ACC112 (cell line): ENCODE measurements around the gene PRKAG2.
"Not testable (repeated sequence)": the region's sequence is repeated elsewhere in the genome, so short reads cannot be mapped to it uniquely, and the experiment has no call there.

ENCODE experiments used
- H2AFZ ChIP-seq: fragments of 200-600 bp; sonication (generic); one replicate; pipeline ENCODE4 v1.6.0; 2017; ENCODE audit warnings: antibody characterized with exemption, low read length; ENCODE audit not compliant: unreplicated experiment
- H3K27ac ChIP-seq: fragments of 200-600 bp; sonication (generic); 2 replicates; pipeline ENCODE4 v1.5.1; 2014; ENCODE audit warnings: low read depth, mild to moderate bottlenecking, antibody characterized with exemption, low read length, moderate library complexity
- H3K27me3 ChIP-seq: fragments of 200-600 bp; sonication (generic); 2 replicates; pipeline ENCODE4 v1.6.1; 2014; ENCODE audit warnings: mild to moderate bottlenecking, antibody characterized with exemption, low read length, moderate library complexity, mixed read lengths; ENCODE audit not compliant: insufficient read depth
- H3K36me3 ChIP-seq: fragments of 200-600 bp; sonication (generic); 2 replicates; pipeline ENCODE4 v1.6.1; 2016; ENCODE audit warnings: mild to moderate bottlenecking, antibody characterized with exemption, low read length, moderate library complexity, mixed read lengths; ENCODE audit not compliant: insufficient read depth
- H3K4me1 ChIP-seq: fragments of 200-600 bp; sonication (generic); one replicate; pipeline ENCODE4 v1.6.1; 2016; ENCODE audit warnings: low read length, mixed read lengths; ENCODE audit not compliant: insufficient read depth, unreplicated experiment, control insufficient read depth
- H3K4me3 ChIP-seq: fragments of 200-600 bp; sonication (generic); 2 replicates; pipeline ENCODE4 v1.5.1; 2014; ENCODE audit warnings: mild to moderate bottlenecking, low read depth, low read length
- H3K79me2 ChIP-seq: fragments of 200-600 bp; sonication (generic); one replicate; pipeline ENCODE4 v1.6.0; 2016; ENCODE audit warnings: low read length; ENCODE audit not compliant: control insufficient read depth, unreplicated experiment, insufficient read depth

The PRKAG2 gene

DNA sequence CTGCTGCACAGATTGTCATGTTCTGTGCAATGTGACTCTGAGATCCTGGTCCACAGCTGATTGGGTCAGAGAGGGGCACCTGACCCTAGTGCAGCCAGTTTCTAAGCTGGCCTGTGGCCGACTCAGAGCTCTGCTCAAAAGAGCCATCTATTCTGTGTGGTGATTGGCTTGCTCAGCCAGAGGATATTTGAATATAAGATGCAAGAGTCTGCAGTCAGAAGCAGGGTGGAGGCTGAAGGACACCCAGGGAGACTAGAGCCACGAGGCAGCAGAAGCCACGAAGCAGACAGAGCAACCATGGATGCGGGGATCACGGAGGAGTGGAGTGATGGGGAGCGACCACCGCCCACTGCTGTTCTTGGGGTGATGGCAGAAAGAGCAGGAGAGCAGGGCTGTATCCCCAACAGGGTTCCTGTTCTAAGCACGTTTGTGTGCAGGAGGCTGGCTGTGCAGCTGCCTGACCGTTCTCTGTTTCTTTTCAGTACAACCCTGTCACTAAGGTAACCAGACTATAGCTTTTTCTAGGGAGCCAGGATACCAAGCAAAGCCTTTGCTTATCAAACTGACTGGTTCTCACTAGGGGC lies 337.7 kb downstream of the PRKAG2 start:
- Histone ChIP-seq H2AFZ (no peak overlapping the region), H3K4me1 (no peaks in the 10 kb centered on the region), H3K4me3 (no peak overlapping the region), H3K79me2 (no peaks in the 10 kb centered on the region), H3K27me3 (peaks cover 19% of the 10 kb centered on the region), H3K27ac (no peak overlapping the region), H3K36me3 (no peaks in the 10 kb centered on the region)

DNA sequence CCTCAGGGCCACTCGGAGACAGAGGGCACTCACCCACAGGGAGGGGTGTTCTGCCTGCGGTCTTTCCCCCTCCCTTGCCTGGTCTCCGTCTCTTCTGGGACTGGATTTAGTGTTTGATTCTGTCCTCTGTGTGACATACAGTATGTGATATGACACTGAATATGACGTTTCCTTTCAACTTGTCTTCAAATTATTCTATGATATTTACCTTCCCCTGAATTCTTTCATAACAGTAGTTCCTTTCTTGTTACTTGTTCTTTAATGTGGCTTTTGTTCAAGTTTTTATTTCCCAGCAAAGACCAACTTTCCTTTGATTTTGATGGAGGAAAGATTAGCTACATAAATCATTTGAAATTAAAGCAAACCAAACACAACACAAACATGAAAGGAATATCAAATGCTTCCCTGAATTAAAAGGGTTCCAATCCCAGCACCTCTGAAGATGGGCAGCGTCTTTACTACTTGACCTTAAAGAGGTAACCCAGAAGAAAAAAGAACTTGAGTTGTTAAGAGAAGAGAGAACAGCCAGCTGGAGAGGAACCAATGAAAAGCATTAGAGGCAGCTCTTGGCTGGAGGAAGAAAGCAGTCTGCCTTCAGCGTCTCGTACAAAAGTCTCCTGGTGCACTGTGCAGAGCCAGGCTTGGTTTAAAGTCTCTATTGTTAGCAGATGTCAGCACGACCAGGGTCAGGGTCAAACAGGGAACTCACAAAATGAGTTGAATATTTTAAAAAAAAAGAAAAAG lies 338.9 kb downstream of the PRKAG2 start:
- Histone ChIP-seq H3K36me3 (no peaks in the 10 kb centered on the region), H3K27me3 (0 out of 2 replicates have a peak, but pooled peaks cover 8% of the 10 kb centered on the region), H3K27ac (no peak overlapping the region), H3K4me1 (no peaks in the 10 kb centered on the region), H3K79me2 (no peaks in the 10 kb centered on the region), H3K4me3 (no peak overlapping the region), H2AFZ (peak overlapping the region; percentile 13)

DNA sequence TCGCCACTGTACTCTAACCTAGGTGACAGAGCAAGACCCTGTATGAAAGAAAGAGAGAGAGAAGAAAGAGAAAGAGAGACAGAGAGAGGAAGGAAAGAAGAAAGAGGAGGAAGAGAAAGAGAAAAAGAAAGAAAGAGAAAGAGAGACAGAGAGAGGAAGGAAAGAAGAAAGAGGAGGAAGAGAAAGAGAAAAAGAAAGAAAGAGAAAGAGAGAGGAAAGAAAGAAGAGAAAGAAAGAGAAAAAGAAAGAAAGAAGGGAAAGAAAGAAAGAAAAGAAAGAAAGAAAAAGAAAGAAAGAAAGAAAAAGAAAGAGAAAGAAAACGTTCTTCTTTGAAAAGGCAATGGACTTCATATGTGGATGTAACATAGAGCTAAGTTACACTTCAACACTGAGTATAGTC lies 340.7 kb downstream of the PRKAG2 start:
- H3K36me3 ChIP-seq, H2AFZ ChIP-seq, H3K4me1 ChIP-seq, H3K79me2 ChIP-seq, H3K4me3 ChIP-seq, H3K27me3 ChIP-seq, H3K27ac ChIP-seq: not testable (repeated sequence)

DNA sequence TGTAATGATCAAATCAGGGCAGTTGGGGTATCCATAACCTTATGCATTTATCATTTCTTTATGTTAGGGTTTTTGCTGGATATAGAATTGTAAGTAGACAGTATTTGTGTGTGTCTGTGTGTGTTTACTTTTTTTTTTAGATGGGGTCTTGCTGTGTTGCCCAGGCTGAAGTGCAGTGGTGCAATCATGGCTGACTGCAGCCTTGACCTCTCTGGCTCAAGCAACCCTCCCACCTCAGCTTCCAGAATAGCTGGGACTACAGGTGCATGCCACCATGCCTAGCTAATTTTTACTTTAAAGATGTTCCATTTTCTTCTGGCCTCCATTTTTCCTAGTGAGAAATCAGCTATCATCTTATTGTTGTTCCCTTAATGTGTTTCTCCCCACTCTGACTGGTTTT lies 347.1 kb downstream of the PRKAG2 start:
- H3K4me3 ChIP-seq = no peak overlapping the region
- H3K36me3 ChIP-seq = no peaks in the 10 kb centered on the region
- H3K27ac ChIP-seq = no peak overlapping the region
- no peaks in the 10 kb centered on the region for H3K79me2 ChIP-seq
- no peaks in the 10 kb centered on the region for H3K27me3 ChIP-seq
- no peak overlapping the region for H2AFZ ChIP-seq
- H3K4me1 ChIP-seq = no peaks in the 10 kb centered on the region

DNA sequence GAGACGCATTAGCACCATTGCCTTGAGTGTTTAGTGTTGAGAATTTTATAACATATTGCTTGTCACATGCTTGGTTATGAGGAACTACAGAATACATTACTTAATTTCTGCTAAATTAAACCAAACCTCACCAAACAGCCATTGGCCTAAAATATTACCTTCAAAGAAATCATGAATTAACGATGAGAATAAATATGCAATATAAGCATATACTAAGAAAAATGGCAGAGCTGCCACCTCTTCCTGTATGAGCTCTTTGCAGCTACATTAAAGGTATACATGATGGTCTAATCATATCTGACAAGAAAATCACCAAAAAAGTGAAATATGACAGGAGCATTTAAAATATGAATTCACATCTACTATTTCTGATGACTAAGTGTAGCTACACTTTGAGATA lies 352.1 kb downstream of the PRKAG2 start:
- no peaks in the 10 kb centered on the region for H3K36me3 ChIP-seq

DNA sequence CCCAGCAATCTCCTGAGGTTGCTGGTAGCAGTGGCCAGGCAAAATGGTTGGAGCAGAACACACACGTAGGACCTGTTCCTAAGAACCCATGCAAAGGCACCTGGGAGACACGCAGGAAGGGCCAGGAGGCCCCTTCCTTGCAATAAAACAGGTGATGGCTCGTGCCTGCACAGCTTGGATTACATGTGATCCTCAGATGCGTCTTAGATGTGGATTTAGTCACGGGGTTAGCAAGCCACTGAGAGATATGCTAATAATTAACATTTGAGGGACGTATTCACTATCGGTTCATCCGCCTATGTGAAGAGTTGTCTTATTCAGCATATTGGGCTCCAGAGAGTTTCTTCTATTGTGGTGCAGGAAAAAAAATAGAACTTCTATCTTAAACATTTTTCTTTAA lies 352.6 kb downstream of the PRKAG2 start:
- Histone ChIP-seq H3K36me3 (no peaks in the 10 kb centered on the region), H3K79me2 (no peaks in the 10 kb centered on the region), H3K4me3 (no peak overlapping the region), H3K27ac (no peak overlapping the region), H3K27me3 (no peaks in the 10 kb centered on the region), H2AFZ (no peak overlapping the region), H3K4me1 (no peaks in the 10 kb centered on the region)

More for the DNA sequence above, 352.1 kb downstream of the PRKAG2 start:
- no peak overlapping the region for H3K4me3 ChIP-seq
- H3K79me2 ChIP-seq = no peaks in the 10 kb centered on the region
- H2AFZ ChIP-seq = no peak overlapping the region
- H3K27ac ChIP-seq = no peak overlapping the region
- no peaks in the 10 kb centered on the region for H3K4me1 ChIP-seq
- H3K27me3 ChIP-seq = no peaks in the 10 kb centered on the region

DNA sequence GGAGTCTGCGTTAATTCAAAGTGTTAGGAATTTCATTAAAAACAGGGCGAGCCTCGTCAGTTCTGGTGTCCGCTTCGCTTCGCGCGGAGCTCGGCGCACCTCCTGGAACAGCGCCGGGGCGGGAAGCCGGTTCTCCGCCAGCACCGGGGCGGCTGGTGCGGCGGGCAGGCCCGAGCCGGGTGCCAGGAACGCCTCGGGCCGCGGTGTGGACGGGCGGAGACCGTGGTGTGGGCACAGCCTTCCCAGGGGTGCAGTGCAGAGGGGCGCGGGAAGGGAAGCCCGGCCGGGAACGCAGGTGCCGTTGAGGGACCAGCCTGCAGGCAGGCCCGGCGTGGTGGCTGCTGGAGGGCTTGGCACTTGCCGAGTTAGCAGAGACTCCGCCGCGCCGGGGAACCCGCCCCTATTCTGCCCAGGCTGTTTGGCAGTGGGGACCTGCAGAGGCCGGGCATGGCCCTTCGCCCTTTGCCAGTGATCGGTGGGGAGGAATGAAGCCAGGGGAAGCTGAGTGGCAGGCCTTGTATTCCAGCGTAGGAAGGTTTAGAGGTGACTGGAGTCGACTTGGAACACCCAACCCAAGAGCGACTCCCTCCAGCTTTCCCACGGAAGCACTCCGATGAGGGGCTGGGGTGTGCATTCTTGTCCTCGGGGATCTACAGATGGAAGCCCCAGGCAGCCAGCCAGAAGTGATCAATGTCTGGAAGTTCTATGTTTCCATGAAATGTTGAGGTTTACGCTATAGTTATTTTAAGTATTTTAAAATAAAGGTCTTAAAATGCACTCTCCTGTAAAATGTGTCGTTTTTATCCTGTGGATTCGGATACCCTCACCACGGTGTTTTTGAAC lies 356.3 kb downstream of the PRKAG2 start:
- Histone ChIP-seq H3K4me1 (peaks cover 8% of the 10 kb centered on the region), H3K36me3 (no peaks in the 10 kb centered on the region), H3K4me3 (peak overlapping the region; percentile 82), H3K79me2 (peaks cover 36% of the 10 kb centered on the region), H3K27ac (peak overlapping the region; percentile 93), H2AFZ (peak overlapping the region; percentile 78), H3K27me3 (no peaks in the 10 kb centered on the region)

DNA sequence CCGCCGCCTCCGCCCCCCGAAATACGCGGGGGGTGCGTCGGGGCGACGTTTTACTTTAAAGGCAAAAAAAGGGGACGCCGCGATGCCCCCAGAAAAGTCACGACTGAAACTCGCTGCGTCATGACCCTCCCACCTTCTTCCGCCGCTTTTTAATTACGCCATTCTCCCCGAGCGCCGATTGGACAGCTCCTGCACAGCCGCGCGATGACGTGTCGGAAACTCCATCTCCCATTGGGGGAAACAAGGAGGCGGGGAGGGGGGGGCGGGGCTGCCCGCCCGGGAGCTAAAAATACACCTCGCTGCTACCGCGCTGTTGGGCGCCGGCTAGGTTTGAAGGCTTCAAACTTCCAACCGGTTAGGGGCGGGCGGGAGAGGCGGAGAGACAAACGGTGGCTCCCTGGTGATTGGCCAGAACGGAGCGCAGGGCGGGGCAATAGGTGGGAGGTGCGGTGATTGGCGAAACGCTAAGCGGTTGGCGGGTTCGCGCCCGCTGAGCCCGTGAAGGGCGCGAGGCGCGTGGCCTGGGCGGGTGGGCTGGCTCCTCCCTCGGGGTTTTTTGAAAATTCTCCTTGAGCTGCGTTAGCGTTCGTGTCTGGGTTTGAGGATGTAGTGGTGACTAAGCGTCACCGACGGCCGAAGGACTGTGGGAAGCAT lies 357.0 kb downstream of the PRKAG2 start, which contains the start of gene RHEB:
RHEB (minus strand) TSS at position 131 of the 654 bp plus-strand sequence. CDS start 384 bp downstream, outside the sequence.
- Histone ChIP-seq H3K36me3 (no peaks in the 10 kb centered on the region), H3K79me2 (peaks cover 44% of the 10 kb centered on the region), H3K4me1 (peaks cover 9% of the 10 kb centered on the region), H2AFZ (peak within 1 kb of the TSS; percentile 78), H3K27ac (peak within 1 kb of the TSS; percentile 93), H3K27me3 (no peaks in the 10 kb centered on the region), H3K4me3 (peak within 1 kb of the TSS; percentile 83)

DNA sequence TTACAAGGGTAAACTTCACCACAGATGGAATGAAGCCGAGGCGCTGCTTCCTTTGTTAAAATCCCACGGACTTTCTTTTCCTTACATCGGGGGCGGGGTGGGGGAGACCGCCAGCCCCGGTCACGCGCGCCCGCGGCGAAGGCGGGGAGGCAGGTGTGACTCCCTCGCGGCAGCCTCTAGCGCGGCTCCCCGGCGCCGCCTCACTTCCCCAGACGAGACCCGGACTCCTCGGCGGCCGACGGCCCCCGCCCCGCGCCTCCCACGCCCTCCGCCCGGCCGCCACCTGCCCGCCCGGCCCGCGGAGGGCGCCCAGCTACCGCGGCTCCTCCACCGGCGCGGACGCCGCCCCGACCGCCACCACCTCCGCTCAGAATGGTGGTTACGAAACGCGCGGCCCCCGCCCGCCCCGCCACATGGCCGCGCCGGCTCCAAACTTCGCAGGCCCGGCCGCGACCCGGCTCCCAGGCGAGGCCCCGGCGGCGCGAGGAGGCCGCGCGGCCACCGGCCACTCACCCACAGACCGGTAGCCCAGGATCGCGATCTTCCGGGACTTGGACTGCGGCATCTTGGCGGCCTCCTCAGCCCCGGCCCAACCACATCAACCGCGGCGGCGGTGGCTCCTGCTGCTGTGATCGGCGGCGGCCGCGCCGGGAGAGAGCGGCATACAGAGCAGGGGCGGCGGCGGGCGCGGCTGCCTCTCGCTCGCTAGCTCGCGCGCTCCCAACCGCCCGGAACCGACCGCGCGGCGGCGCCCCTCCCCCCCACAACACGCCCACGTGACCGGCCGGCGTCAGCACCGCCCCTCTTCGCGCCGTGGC lies 357.8 kb downstream of the PRKAG2 start:
- not testable (repeated sequence) for H3K27me3 ChIP-seq, H2AFZ ChIP-seq, H3K36me3 ChIP-seq, H3K4me1 ChIP-seq
- Histone ChIP-seq H3K27ac (peak overlapping the region; percentile 93), H3K79me2 (peaks cover 51% of the 10 kb centered on the region), H3K4me3 (peak overlapping the region; percentile 83)
